HG03571 (cell line): Measurements from ENCODE around the gene USH2A.
"Not testable (repeated sequence)": the region's sequence is repeated elsewhere in the genome, so short reads cannot be mapped to it uniquely, and the experiment has no call there.

Source experiments
- ATAC-seq: cut with Tn5 transposase; IDR thresholded peaks from one replicate; pipeline ENCODE4 v1.9.1; 2021; ENCODE audit not compliant: unreplicated experiment

Gene USH2A

DNA sequence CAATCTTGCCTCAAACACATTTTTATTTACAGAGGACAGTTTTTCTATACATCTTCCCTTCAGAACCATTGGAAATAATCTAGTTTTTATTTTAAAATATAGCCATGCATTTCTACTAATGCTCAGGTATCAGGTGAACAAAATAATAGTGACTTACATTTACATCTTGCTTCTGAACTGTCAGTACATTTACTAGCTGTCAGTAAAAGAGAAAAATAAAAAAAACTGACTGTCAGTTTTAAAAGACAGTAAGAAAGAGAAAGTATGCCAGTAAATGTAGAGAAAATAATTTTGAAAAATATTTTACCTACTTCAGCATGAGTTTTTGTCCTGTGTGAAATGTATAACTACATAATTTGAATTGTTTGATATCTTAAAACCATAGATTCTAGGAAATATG, 33.5 kb downstream of the USH2A start:
- no peak for ATAC-seq

DNA sequence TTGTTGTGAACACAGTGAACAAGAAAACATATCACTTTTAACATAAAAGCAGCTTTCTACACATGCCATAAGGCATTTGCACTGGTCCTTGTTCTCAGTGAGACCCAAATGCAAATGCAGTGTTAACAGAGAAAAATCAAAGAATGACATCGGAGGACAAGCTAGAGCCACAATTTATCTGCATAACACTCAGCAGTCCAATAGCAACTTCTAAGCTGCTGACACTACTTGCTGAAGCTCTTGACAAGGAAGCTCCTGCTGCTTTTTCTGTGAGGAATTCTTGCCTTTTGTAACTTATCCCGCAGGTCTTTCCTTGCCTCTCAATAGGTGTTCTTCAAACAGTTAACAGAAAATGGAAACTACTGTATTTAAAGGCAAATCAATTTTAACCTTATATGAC, 34.7 kb downstream of the USH2A start:
- no peak for ATAC-seq

DNA sequence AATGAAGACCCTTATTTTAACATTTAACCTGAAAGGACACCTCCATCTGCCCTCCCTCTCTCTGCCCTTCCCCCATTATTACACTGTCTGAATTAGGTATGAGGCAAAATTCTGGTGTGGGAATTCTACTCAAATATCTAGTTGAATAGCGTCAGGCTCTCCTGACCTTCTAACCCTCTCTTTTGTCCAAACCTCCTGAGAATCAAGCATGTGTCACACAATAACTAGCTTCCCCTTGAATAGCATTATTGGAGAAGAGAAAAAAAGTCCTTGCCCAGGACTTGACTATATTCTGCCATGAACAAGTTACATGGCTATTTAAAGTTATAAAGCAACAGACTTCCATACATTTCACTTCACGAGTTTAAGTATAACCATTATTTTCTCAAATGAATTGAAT, 35.5 kb downstream of the USH2A start:
- ATAC-seq, result no peak

DNA sequence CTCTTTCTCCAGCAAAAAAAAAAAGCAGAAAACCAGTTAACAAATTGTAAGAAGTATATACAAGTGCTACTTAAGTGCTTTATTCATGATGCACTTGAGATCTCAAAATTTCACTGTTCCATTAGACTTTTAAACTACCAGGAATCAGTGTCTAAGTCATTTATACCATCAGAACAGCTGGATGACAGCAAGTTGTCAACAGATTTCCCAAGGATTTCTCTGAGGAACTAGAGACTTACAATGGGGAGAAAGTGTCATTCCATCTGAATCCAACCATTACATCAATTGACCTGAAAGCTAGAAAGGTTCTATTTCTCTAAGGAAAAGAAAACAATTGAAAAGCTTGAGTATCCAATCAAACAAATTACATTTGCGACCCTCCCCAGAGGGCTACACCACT, 43.8 kb downstream of the USH2A start:
- ATAC-seq, result no peak

DNA sequence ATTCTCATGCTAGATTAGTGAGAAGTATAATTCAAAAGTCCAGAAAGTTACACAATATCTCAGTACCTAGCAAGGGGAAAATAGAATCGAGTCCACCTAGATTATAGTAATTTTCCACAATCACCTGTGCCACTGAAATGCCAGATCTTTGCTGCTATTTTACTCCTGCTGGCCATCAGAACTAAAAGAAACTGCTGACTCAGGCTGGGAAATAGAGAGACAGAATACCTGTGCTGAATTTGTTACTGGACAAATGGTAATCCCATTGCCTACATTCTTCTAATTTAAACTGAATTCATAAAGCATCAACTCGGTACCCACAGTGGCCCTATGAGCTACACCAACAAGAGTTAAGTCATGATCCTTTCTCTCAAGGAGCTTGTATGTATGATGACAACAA, 55.0 kb downstream of the USH2A start:
- ATAC-seq, result no peak

DNA sequence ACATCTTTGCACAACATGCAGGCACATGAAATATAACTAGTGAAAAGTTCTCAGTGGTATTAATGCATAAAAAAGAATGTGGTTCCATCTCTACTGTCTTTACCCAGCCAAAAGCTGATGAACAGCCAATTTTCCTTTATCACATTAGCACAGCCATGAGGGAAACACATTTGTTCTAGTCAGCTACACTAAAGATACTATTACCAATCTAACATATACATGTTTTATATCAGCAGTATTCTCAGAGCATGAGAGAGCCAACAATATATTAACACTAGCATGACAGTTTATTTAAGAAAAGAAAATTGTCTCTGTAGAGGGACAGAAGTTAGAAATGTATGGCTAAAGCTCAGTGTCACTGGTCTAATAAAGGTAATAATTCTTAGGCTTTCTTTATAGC, 56.3 kb downstream of the USH2A start:
- ATAC-seq, result no peak

DNA sequence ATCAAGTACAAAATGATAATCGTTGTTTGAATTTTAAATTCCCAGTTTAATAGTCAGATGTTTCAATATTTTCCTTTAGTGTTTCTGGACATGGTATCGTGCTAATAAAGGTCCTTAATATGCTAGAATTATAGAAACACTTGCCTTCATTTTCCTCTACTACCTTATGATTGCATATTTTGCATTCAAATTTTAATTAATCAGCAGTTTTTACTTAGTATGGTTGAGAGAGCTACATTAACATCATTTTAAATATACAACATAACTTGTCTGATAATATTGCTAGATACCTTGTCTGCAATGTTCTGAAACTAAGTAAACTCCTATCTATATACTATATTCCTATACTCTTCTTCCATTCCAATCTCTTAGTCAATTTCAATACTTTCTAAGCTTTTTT, 66.3 kb downstream of the USH2A start:
- no peak for ATAC-seq

DNA sequence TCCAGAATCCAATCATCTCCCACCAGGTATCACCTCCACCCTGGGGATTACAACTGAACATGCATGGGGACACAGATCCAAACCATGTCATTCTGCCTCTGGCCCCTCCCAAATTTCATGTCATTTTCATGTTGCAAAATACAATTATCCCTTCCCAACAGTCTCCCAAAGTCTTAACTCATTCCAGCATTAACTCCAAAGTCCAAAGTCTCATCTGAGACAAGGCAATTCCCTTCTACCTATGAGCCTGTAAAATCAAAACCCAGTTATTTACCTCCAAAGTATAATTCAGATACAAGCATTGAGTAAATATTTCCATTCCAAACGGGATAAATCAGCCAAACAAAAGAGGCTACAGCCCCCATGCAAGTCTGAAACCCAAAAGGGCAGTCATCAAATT, 73.1 kb downstream of the USH2A start:
- no peak for ATAC-seq

DNA sequence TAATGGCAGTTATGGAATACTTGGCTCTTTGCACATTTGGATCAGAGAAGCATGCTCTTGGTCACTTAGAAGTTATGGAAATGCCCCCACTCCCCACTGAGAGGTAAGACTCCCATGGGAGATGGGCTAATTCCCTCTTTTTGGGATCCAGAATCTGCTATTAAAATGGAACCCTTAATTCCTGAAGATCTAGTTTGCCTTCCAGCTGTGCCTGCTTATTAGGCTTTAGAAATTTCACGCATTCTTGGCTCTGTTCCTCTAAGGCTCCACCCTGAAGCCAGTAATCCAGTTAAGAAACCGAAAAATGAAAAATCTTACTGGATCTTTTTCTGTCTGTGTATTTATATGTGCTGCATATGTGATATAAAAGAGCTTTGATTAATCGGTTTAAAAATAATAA, 76.7 kb downstream of the USH2A start:
- ATAC-seq, result no peak

DNA sequence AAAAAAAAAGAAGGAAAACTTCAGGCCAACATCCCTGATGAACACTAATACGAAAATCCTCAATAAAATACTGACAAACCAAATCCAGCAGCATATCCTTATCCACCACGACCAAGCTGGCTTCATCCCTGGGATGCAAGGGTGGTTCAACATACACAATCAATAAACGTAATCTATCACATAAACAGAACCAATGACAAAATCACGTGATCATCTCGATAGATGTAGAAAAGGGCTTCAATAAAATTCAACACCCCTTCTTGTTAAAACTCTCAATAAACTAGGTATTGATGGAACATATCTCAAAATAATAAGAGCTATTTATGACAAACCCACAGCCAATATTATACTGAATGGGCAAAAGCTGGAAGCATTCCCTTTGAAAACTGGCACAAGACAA, 82.7 kb downstream of the USH2A start:
- ATAC-seq, result not testable (repeated sequence)

DNA sequence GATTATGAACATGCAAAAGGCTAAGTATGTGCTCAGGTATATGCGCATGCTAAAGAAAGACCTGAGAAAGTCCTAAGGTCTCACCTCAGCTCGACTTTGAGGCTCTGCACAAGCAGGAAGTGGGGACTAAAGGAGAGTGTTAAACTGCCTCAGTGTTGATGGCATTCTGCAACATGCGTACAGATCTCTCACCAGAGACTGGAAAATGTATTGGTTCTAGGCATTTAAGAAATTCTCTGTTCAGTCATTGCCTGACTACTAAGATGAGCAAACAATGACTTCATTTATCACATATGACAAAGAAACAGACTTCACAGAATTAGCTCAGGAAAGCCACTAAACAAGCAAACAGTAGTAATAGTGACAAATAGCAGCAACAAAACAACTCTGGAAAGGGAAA, 90.8 kb downstream of the USH2A start:
- no peak for ATAC-seq

DNA sequence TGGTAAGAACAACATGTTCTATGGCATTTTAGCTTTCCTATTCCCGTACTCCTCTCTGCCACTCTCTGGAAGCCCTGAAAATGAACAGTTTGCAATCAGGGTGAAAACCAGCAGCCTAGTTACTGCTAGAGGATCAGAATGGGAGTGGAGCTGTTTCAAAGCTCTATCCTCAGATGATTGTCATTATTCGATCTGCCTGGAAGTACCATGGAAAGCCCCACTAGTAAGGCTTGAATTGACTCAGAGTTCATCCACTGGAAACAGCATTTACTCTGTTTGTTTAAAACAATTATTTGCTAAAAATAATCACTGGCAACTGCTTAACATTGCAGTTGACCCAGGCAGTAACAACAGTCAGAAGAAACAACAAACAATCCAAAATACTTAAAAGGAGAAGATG, 91.2 kb downstream of the USH2A start:
- no peak for ATAC-seq

DNA sequence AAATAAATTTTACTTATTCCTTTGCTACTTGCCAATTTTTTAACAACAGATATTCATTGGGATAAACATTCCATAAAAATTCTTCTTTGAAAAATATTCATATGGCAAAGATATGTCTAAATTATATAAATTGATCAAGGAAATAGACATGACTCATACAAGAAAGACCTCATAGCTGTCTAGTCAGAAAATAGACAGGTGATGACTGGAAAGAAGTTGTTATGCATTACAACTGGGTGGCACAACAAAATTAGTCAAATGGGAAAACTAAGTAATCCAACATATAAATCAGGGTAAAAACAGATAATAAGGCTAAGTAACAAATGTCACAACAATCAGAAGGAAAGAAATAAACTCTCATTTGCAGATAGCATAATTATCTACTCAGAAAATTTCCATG, 92.0 kb downstream of the USH2A start:
- ATAC-seq, result no peak

DNA sequence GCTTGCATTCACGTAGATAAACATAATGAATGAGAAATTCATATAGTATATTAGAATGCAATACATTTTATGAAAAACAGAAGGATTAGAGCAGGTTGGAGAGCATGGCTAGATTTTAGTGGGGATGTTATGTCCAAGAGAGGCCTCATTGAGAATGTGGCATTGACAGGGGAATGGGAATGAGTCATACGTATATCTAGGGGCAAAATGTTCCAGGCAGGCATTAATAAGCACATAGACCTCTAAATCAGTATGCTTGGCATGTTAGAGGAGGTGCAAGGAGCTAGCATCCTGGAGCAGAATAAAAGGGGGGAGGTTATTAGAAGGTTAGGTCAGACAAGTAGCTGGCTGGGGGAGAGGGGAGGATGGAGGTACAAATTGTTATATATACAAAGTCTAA, 93.0 kb downstream of the USH2A start:
- no peak for ATAC-seq

DNA sequence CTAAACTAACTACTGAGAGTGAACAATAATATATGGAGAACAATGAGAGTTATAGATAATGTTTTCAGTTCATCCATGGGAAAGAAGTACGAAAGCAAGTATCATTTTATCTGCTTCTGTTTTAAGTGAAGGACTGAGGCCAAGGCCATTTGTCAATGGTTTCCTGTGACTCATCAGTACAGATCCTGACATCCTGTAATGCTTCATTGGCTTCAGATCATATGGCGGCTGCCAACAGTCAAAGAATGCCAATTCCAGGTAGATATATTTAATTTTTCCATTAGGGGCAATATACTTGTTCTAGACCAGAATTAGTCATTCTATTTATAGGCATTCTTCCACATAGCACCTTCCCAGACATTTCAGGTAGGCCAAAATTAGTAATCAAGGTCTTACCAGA, 97.3 kb downstream of the USH2A start:
- ATAC-seq, result no peak

DNA sequence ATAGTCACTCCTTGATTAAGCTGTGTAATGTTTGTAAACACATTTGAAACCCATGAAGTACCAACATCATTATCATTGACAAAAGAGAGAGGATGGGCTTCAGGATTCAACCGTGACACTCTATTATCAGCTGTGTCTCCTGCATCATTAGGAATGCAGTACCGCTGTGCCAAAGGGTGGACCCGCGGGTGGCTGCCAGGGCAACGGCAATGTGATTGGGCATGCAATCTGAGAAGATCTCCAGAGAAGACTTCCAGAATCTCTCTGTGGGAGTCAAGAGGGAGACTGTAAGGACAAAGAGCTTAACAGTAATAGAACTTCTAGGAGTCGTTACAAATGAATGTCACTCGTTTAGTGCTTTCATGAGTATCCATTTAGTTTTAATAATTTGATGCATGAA, 97.9 kb downstream of the USH2A start:
- ATAC-seq, result no peak

DNA sequence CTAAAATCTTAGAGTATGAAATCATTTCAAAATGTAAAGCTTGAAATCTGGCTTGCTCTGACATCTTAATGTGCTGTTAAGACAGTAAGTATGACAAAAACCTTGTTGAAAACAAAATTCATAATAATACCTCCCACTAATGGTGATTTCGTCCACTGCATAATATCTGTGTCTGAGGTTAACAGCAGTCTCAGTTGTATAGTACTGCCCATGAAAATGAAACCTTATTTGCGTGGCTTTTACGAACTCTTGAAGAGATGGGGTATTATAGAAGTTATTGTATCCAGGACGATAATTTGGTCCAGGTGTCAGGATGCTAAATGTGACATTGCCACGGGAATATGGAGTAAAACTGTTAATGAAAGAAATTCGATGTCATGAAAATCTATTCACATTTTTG, 99.9 kb downstream of the USH2A start:
- ATAC-seq, result no peak

DNA sequence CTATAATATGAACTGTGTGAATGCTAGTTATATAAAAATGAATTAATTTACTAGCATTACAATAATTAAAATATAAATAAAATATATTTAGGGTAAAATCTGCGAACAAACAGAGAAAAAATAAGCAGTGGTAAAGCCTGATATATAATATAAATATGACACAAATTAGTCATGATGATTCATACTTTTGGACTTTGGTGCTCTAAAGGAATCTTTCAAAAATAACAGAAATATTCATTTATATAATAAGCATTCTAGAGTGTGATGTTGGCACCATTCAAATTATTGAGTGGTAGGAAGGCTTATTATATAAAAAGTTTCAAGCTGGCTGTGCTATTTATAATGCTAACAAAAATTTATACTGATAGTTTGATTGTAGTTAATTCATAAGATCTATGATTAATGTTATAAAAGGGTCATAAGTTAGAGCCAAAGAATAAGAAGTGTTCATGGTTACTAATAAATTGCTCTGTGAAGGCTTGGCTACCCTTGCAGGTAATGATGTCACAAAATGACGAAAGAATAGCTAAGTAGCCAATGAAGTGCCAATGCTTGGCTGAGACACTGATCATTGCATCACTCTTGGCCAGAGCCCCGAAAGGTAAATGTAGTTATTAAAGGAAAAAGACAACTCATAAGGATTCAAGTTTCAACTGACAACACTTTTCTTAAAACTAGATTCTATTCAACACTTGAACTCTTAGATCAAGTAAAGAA, 108.7 kb downstream of the USH2A start:
- no peak for ATAC-seq

DNA sequence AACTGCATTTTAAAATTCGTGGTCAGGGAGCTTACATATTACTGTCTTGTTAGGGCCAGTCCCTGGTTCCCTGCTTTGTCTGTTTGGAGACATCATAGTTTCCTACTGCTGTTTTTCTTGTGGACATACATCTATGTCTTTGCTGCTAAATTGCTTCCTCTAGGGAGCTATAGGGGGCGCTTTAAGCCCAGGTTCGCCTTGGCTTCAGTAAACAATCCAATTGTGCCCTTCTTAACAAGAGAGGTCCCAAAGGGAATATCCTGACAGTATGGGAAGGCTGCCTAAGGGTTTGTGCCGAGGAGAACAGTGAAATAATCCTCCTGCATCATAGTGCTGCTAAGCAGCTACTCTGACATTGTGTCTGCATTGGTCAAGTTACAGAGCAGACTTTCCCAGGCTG, 112.5 kb downstream of the USH2A start:
- ATAC-seq, result no peak

DNA sequence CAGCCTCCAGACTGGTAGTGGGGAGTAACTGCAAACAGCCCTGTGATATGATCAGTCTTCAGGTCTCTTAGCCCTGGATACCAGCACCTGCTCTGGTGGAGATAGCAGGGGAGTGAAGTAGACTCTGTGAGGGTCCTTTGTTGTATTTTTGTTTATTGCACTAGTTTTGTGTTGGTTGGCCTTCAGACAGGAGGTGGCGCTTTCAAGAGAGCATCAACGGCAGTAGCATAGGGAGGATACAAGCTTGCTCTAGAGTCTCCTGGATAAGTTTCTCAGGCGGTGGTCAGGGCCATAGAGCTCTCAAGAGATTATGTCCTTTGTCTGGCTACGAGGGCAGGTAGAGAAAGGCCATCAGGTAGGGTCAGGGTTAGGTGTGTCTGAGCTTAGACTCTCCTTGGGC, 116.4 kb downstream of the USH2A start:
- ATAC-seq, result no peak

DNA sequence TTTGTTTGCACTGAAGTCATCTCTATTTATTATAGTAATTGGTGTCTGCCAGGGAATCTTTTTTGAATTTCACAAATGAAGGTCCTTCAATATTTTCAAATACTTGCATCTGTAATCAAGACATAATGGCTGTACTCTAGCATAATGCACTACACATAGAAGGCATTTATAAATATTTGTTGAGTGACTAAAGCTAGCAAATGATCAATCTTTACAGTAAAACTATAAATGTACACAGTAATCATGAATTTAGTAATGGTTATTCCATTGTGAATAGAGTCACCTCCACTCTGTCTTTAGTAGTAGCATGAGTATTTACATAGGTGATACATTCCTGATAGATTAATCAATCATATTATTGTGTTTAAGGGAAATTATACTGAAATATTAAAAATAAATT, 119.6 kb downstream of the USH2A start:
- ATAC-seq, result no peak

DNA sequence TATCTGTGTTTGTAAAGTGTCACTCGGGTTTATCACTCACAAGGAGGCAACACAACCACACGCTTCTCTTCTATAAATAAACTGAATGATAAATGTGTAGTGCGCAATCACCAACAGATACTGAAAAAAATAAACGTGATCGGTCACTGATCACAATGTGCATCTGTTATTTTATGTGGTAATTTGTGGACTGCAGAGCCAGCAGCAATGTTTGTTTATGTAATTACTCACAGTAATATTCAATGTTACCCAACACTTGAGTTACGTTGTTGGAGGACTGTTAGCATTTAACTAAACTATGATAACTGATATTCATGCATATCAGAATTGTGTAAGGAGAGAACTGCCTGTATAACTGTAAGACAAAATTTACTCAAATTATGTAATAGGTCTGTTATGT, 129.6 kb downstream of the USH2A start:
- no peak for ATAC-seq

DNA sequence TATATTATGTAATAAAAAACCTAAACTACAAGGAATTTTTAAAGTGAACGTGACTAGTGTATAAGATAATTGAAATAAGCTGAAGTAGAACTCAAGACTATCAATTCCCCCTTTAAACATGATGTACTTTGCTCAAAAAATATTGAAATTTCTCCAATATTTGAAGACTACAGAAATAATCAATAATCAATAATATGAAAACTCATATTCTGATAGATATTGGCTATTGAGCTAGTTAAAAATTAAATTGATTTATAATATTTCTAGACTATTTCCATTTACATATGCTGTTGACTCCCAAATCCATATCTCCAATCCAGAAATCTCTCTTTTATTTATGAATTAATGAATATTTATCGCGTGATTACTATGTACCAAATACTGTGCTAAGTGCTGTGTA, 133.2 kb downstream of the USH2A start:
- ATAC-seq, result no peak

DNA sequence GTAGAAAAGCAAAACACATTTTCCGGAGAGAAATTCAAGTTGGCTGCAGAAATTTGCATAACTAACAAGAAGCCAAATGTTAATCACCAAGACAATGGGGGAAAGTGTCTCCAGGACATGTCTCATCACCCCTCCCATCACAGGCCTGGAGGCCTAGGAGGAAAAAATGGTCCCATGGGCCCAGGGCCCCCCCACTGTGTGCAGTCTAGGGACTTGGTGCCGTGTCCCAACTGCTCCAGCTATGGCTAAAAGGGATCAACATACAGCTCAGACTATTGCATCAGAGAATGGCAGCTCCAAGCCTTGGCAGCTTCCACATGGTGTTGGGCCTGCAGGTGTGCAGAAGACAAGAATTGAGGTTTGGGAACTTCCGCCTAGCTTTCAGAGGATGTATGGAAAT, 138.2 kb downstream of the USH2A start:
- ATAC-seq, result no peak
